Bronchial epithelial cell (primary cell): Measurements from ENCODE around the gene BORCS8. TPM values are rescaled to one million over a fixed set of nuclear protein-coding genes. Genes with fewer than 3 reads are reported as not detected.

Experiments used
- DNase-seq: peaks from one replicate; pipeline ENCODE4 v3.0.0-alpha.2; 2010; ENCODE audit warnings: low read depth
- FAIRE-seq: peaks from 2 replicates; lab custom pipeline; 2011; peaks lifted over from hg19 to GRCh38; lab: Jason Lieb, UNC
- H3K27me3 ChIP-seq: 2 replicates; pipeline ENCODE4 v1.5.1; 2011; ENCODE audit warnings: low read length; ENCODE audit not compliant: control insufficient read depth, insufficient read depth
- H3K36me3 ChIP-seq: 2 replicates; pipeline ENCODE4 v1.5.1; 2011; ENCODE audit warnings: low read length; ENCODE audit not compliant: control insufficient read depth, insufficient read depth
- H3K4me3 ChIP-seq: 2 replicates; pipeline ENCODE4 v1.5.1; 2011; ENCODE audit warnings: mild to moderate bottlenecking, low read depth, low read length, control low read depth
- CTCF ChIP-seq: IDR thresholded peaks from 2 replicates; pipeline ENCODE4 v1.5.1; 2011; ENCODE audit warnings: mild to moderate bottlenecking, moderate library complexity, low read length, control low read depth, inconsistent platforms; ENCODE audit not compliant: insufficient read depth, severe bottlenecking
- total RNA-seq: library from RNA; depleted of rRNA; stranded (reverse); fragments of >200 nt; gene quantifications from 2 replicates; pipeline ENCODE4 v1.2.1, GENCODE V29; 2014

Gene BORCS8
- total RNA-seq, 1 donor from 2014 or later: 10.3 TPM

GRCh38 chr19:19193926-19194325, 2.0 kb upstream of the BORCS8 start:
- no peak for DNase-seq
- no peak for FAIRE-seq
- TF ChIP-seq CTCF: no peak
- Histone ChIP-seq H3K4me3 (no peak overlapping the region), H3K36me3 (peaks cover 10% of the 10 kb centered on the region), H3K27me3 (no peaks in the 10 kb centered on the region)

GRCh38 chr19:19192910-19193423, 1.0 kb upstream of the BORCS8 start:
- Histone ChIP-seq H3K27me3 (no peaks in the 10 kb centered on the region), H3K36me3 (peaks cover 6% of the 10 kb centered on the region), H3K4me3 (peak overlapping the region; percentile 96)
- no peak for TF ChIP-seq CTCF
- no peak for FAIRE-seq
- DNase-seq: no peak

GRCh38 chr19:19191768-19192077, 229 bp downstream of the BORCS8 start:
- peaks cover 4% of the 10 kb centered on the region for H3K36me3 ChIP-seq

GRCh38 chr19:19186742-19187141, 5.2 kb downstream of the BORCS8 start:
- H3K4me3 ChIP-seq: no peak overlapping the region
- FAIRE-seq: no peak

More at GRCh38 chr19:19191768-19192077, 229 bp downstream of the BORCS8 start:
- FAIRE-seq (no peak), DNase-seq (no peak)
- Histone ChIP-seq H3K27me3 (no peaks in the 10 kb centered on the region), H3K4me3 (peak overlapping the region; percentile 96)
- TF ChIP-seq CTCF: no peak

GRCh38 chr19:19185853-19186740, 5.9 kb downstream of the BORCS8 start:
- TF ChIP-seq CTCF: peak; percentile 70
- no peak for FAIRE-seq

More at GRCh38 chr19:19186742-19187141, 5.2 kb downstream of the BORCS8 start:
- no peaks in the 10 kb centered on the region for H3K27me3 ChIP-seq
- peaks cover 11% of the 10 kb centered on the region for H3K36me3 ChIP-seq
- DNase-seq: no peak
- TF ChIP-seq CTCF: no peak

More at GRCh38 chr19:19185853-19186740, 5.9 kb downstream of the BORCS8 start:
- Histone ChIP-seq H3K27me3 (no peaks in the 10 kb centered on the region), H3K36me3 (peaks cover 11% of the 10 kb centered on the region), H3K4me3 (no peak overlapping the region)
- peak; percentile 27 for DNase-seq
